COLO829 (cell line): ENCODE results near the gene ARSB.

Experiments
- DNase-seq: peaks from one replicate; pipeline ENCODE4 v3.0.0; 2012; ENCODE audit warnings: low spot score

The ARSB gene

GRCh38 chr5:78835176-78835575 lies 149.9 kb downstream of the ARSB start:
- no peak for DNase-seq

GRCh38 chr5:78833284-78833683 lies 151.8 kb downstream of the ARSB start:
- no peak for DNase-seq

- no peak for DNase-seq
Measured at GRCh38 chr5:78830528-78831046, 154.5 kb downstream of the ARSB start.

GRCh38 chr5:78829811-78830527 lies 155.1 kb downstream of the ARSB start:
- no peak for DNase-seq

GRCh38 chr5:78827725-78828124 lies 157.4 kb downstream of the ARSB start:
- no peak for DNase-seq

- DNase-seq = no peak
Measured at GRCh38 chr5:78824831-78825281, 160.3 kb downstream of the ARSB start.

GRCh38 chr5:78823196-78823595 lies 161.9 kb downstream of the ARSB start:
- no peak for DNase-seq

- no peak for DNase-seq
Measured at GRCh38 chr5:78821536-78822021, 163.5 kb downstream of the ARSB start.

- no peak for DNase-seq
Measured at GRCh38 chr5:78819707-78820106, 165.4 kb downstream of the ARSB start.

GRCh38 chr5:78819166-78819565 lies 165.9 kb downstream of the ARSB start:
- peak; percentile 3 for DNase-seq

GRCh38 chr5:78816143-78816765 lies 168.9 kb downstream of the ARSB start:
- DNase-seq = no peak

GRCh38 chr5:78813906-78814530 lies 171.1 kb downstream of the ARSB start:
- no peak for DNase-seq

GRCh38 chr5:78813286-78813685 lies 171.8 kb downstream of the ARSB start:
- no peak for DNase-seq

- no peak for DNase-seq
Measured at GRCh38 chr5:78811866-78812265, 173.2 kb downstream of the ARSB start.

GRCh38 chr5:78811121-78811817 lies 173.8 kb downstream of the ARSB start:
- DNase-seq = no peak

GRCh38 chr5:78810098-78810920 lies 174.8 kb downstream of the ARSB start:
- no peak for DNase-seq

- DNase-seq = no peak
Measured at GRCh38 chr5:78809444-78809843, 175.7 kb downstream of the ARSB start.

- no peak for DNase-seq
Measured at GRCh38 chr5:78808818-78809217, 176.3 kb downstream of the ARSB start.

GRCh38 chr5:78808380-78808779 lies 176.7 kb downstream of the ARSB start:
- no peak for DNase-seq

- DNase-seq = no peak
Measured at GRCh38 chr5:78806544-78806943, 178.6 kb downstream of the ARSB start.

GRCh38 chr5:78805474-78806124 lies 179.5 kb downstream of the ARSB start:
- DNase-seq = no peak
